Naive thymus-derived CD4-positive, alpha-beta T cell (primary cell): ENCODE data around the gene ART5. TPM values are rescaled to one million over a fixed set of nuclear protein-coding genes. Genes with fewer than 3 reads are reported as not detected.

Experiments
- ATAC-seq: fragments of 150-1000 bp; cut with Tn5 transposase; 2 replicates; pipeline ENCODE4 v1.10.0; 2021; ENCODE audit warnings: mild to moderate bottlenecking, moderate library complexity
- CTCF ChIA-PET: fragments of 350-600 bp; sonication (Branson Sonifier 250); formaldehyde crosslinking; loops from one replicate; lab custom pipeline; 2021; ENCODE audit warnings: antibody characterized with exemption; lab: Charles Lee
- POLR2A ChIA-PET: fragments of 350-600 bp; sonication (Branson Sonifier 250); formaldehyde crosslinking; loops from one replicate; lab custom pipeline; 2021; ENCODE audit warnings: antibody characterized with exemption, inconsistent platforms; lab: Charles Lee
- DNase-seq, 9 donors: peaks; one replicate each; pipeline versions ENCODE4 v3.0.0 to v3.0.0-alpha.2; 2020 to 2022; ENCODE audit warnings: mixed read lengths in 1 of 9
- H3K27ac ChIP-seq: one replicate; pipeline ENCODE4 v1.7.0; 2013; ENCODE audit warnings: mild to moderate bottlenecking, low read depth, low read length, moderate library complexity
- H3K27me3 ChIP-seq, 2 donors: one replicate each; pipeline ENCODE4 v1.7.0; 2013; ENCODE audit warnings: low read length in 2 of 2, mild to moderate bottlenecking in 2 of 2, moderate library complexity in 2 of 2; ENCODE audit not compliant: control insufficient read depth in 2 of 2, insufficient read depth in 2 of 2
- H3K36me3 ChIP-seq, 3 experiments: 1 replicate in 2 of 3; 2 replicates in 1 of 3; pipeline ENCODE4 v1.7.0; 2013; ENCODE audit warnings: low read length in 3 of 3, mild to moderate bottlenecking in 3 of 3, moderate library complexity in 1 of 3; ENCODE audit not compliant: insufficient read depth in 3 of 3, control insufficient read depth in 2 of 3
- H3K4me1 ChIP-seq, 2 donors: one replicate each; pipeline ENCODE4 v1.7.0; 2013; ENCODE audit warnings: low read length in 2 of 2, mild to moderate bottlenecking in 2 of 2, moderate library complexity in 1 of 2; ENCODE audit not compliant: control insufficient read depth in 2 of 2, insufficient read depth in 2 of 2
- H3K4me3 ChIP-seq: 2 replicates; pipeline ENCODE4 v1.7.0; 2013; ENCODE audit warnings: mild to moderate bottlenecking, low read length
- H3K9me3 ChIP-seq, 3 experiments: 1 replicate in 2 of 3; 2 replicates in 1 of 3; pipeline ENCODE4 v1.7.0; 2013; ENCODE audit warnings: low read length in 3 of 3; ENCODE audit not compliant: control insufficient read depth in 2 of 3
- H3K27ac Mint-ChIP-seq, 9 donors: one replicate each; pipeline ENCODE4 v1.8.0; 2020 to 2022; ENCODE audit warnings: mixed read lengths in 9 of 9, mild to moderate bottlenecking in 8 of 9, moderate library complexity in 5 of 9, inconsistent platforms in 2 of 9
- H3K27me3 Mint-ChIP-seq, 5 donors: one replicate each; pipeline ENCODE4 v1.8.0; 2021 to 2022; ENCODE audit warnings: mixed read lengths in 5 of 5, mild to moderate bottlenecking in 1 of 5
- H3K36me3 Mint-ChIP-seq, 5 donors: one replicate each; pipeline ENCODE4 v1.8.0; 2020 to 2022; ENCODE audit warnings: mixed read lengths in 5 of 5, mild to moderate bottlenecking in 3 of 5, inconsistent platforms in 1 of 5
- H3K4me1 Mint-ChIP-seq, 7 donors: one replicate each; pipeline ENCODE4 v1.8.0; 2020 to 2022; ENCODE audit warnings: mixed read lengths in 7 of 7, mild to moderate bottlenecking in 3 of 7, inconsistent platforms in 1 of 7
- H3K4me3 Mint-ChIP-seq, 10 donors: one replicate each; pipeline ENCODE4 v1.8.0; 2020 to 2022; ENCODE audit warnings: mild to moderate bottlenecking in 10 of 10, mixed read lengths in 10 of 10, moderate library complexity in 6 of 10, inconsistent platforms in 2 of 10
- H3K9me3 Mint-ChIP-seq, 11 donors: one replicate each; pipeline ENCODE4 v1.8.0; 2020 to 2022; ENCODE audit warnings: mixed read lengths in 11 of 11, mild to moderate bottlenecking in 4 of 11, inconsistent platforms in 1 of 11, moderate library complexity in 1 of 11
- intact Hi-C, 2 donors: fragments of 100-400 bp; cut with micrococcal nuclease; formaldehyde crosslinking; loops; one replicate each; pipeline ENCODE4 v1.15.1; 2023
- polyA plus RNA-seq, 2 donors: library from polyadenylated mRNA; unstranded; fragments of 300-500 nt; fragmentation: Illumina TruSeq; gene quantifications; one replicate each; pipeline ENCODE4 v1.2.3, GENCODE V29; 2021
- total RNA-seq, 6 experiments: library from RNA in 5 of 6; stranded (reverse) in 5 of 6; gene quantifications; 1 replicate in 5 of 6; 2 replicates in 1 of 6; pipeline ENCODE4 v1.2.3 and lab custom pipeline; 2021 to 2026

Gene ART5
- total and polyA plus RNA-seq, 7 experiments from 2014 or later = not detected

DNA sequence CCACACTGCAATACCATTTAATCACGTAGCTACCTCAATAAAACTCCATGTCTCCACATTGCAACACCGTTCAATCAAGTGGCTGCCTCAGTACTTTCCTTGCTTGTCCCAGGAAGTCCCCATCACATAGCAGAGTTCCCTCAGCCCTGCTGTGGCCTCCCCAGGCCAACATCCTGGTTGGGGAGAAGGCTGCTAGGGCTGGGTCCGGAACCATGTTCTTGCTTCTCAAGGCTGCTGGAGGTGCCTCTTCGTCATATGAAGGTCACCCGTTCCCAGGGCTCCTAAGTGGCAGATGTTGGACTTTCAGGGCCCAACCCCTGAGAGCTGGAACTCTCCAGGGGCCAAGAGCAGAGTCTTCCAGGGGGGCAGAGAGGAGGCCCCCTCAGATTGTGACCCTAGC lies 3.3 kb downstream of the ART5 start:
- H3K4me3 Mint-ChIP-seq = no peak overlapping the region
- H3K9me3 ChIP-seq = no peaks in the 10 kb centered on the region
- H3K9me3 Mint-ChIP-seq = peaks cover 0 to 5% (median 0%) of the 10 kb centered on the region in 11 donors
- POLR2A ChIA-PET = no interaction called here
- no peaks in the 10 kb centered on the region for H3K36me3 Mint-ChIP-seq
- ATAC-seq = no peak
- H3K36me3 ChIP-seq = no peaks in the 10 kb centered on the region
- H3K27me3 ChIP-seq = no peaks in the 10 kb centered on the region
- H3K27ac ChIP-seq = no peak overlapping the region
- peaks cover 0 to 26% (median 11%) of the 10 kb centered on the region in 5 donors for H3K27me3 Mint-ChIP-seq
- H3K4me1 Mint-ChIP-seq = peaks cover 5 to 12% (median 8%) of the 10 kb centered on the region in 7 donors
- intact Hi-C loops = no loop called here
- CTCF ChIA-PET = no interaction called here
- DNase-seq = no peak
- H3K27ac Mint-ChIP-seq = peak overlapping the region in 1 of 9 donors; percentile 44
- H3K4me3 ChIP-seq = no peak overlapping the region
- H3K4me1 ChIP-seq = peaks cover 7 to 11% of the 10 kb centered on the region in 2 donors

DNA sequence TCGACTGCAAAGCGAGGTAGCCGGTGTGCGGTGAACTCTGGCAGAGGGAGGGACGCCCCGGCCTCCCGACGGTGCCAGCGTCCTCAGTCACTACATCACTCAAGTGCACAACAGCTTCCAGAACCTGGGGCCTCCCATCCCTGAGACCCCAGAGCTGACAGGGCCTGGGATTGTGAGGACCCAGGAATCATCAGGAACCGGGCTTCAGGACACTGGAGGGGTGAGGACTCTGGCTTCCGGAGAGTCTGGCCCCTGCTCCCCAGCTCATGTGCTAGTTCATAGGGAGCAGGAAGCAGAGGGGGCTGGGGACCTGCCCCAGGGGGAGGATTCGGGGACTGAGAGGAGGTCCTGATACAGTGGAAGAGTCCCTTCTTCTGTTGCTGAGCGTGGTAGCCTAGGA lies 4.6 kb downstream of the ART5 start:
- H3K27ac ChIP-seq = no peak overlapping the region
- H3K27ac Mint-ChIP-seq = no peak overlapping the region
- H3K4me3 Mint-ChIP-seq = no peak overlapping the region
- H3K4me1 ChIP-seq = peaks cover 0 to under 1% of the 10 kb centered on the region in 2 donors
- no peak for DNase-seq
- POLR2A ChIA-PET = no interaction called here
- no peak overlapping the region for H3K4me3 ChIP-seq
- H3K27me3 ChIP-seq = no peaks in the 10 kb centered on the region
- no peaks in the 10 kb centered on the region for H3K9me3 ChIP-seq
- H3K27me3 Mint-ChIP-seq = peaks cover 0 to 15% (median 10%) of the 10 kb centered on the region in 5 donors
- H3K36me3 ChIP-seq = no peaks in the 10 kb centered on the region
- peaks cover 0 to 5% (median 5%) of the 10 kb centered on the region in 7 donors for H3K4me1 Mint-ChIP-seq
- ATAC-seq = no peak
- H3K9me3 Mint-ChIP-seq = peaks cover 0 to 3% (median 0%) of the 10 kb centered on the region in 11 donors
- intact Hi-C loops = no loop called here
- no peaks in the 10 kb centered on the region for H3K36me3 Mint-ChIP-seq
- CTCF ChIA-PET = no interaction called here

DNA sequence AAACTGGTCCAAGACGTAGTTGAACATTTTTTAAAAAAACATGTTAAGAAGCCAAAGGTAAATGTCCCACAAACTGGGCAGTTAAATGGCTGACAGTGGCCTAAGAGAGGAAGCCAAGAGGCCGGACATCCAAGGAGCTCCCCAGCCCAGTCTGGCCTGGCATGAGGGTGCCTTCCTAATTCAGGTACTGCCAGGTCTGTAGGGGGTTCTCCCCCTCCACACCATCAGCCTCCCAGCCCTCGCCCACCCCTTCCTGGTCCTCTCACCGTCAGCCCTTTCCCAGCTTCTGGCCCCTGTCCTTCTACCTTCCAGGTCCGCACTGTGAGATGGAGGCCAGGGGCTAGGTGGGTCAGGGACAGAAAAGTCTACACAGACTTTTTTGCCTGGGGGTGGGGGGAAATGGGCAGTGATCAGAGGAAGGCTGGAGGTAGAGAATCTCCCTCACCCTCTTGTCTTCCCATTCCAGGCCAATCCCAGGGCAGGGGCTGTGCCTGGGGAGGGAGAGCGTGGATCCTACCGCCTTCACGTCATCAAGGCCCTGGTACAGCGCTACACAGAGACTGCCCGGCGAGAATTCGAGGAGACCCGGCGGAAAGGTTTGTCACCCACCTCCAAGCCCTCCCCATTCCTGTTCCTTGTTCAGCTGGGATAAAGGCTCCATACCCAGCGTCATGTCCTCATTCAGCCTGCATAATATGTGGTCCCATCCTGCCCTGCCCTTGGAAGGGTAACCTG lies 6.0 kb downstream of the ART5 start:
- H3K27ac Mint-ChIP-seq = no peak overlapping the region
- H3K4me1 Mint-ChIP-seq = peaks cover 0 to 2% (median 0%) of the 10 kb centered on the region in 7 donors
- H3K4me3 Mint-ChIP-seq = no peak overlapping the region
- H3K27me3 Mint-ChIP-seq = peaks cover 0 to 9% (median 5%) of the 10 kb centered on the region in 5 donors
- intact Hi-C loops = no loop called here
- peaks cover 0 to 3% (median 0%) of the 10 kb centered on the region in 11 donors for H3K9me3 Mint-ChIP-seq
- H3K9me3 ChIP-seq = no peaks in the 10 kb centered on the region
- CTCF ChIA-PET = no interaction called here
- no peaks in the 10 kb centered on the region for H3K27me3 ChIP-seq
- POLR2A ChIA-PET = no interaction called here
- no peaks in the 10 kb centered on the region for H3K4me1 ChIP-seq
- H3K36me3 ChIP-seq = no peaks in the 10 kb centered on the region
- H3K27ac ChIP-seq = no peak overlapping the region
- no peak overlapping the region for H3K4me3 ChIP-seq
- DNase-seq (no peak), ATAC-seq (no peak)
- H3K36me3 Mint-ChIP-seq = no peaks in the 10 kb centered on the region

DNA sequence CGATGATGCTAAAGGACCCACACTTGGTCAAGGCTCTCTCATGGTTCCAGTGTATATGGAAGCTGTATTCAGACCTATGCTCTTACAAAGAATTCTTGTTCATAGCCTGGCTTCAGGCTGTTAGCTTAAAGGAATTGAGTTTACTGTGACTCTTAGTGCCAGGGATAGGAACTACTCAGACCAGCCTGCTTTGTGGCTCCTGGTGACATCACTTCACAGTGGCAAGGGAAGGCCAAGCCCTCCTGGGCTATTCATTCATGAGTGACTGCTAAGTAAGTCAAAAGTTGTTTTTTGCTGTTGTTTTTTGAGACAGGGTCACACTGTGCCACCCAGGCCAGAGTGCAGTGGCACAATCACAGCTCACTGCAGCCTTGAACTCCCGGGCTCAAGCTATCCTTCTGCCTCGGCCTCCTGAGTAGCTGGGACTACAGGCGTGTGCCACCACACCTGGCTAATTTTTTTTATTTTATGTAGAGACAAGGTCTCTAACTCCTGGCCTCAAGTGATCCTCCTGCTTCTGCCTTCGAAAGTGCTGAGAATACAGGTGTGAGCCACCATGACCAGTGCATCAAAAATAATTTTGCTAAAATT lies 9.6 kb downstream of the ART5 start:
- no peak for DNase-seq
- Histone ChIP-seq H3K4me3 (no peak overlapping the region), H3K27ac (no peak overlapping the region), H3K9me3 (no peaks in the 10 kb centered on the region), H3K36me3 (no peaks in the 10 kb centered on the region), H3K4me1 (no peaks in the 10 kb centered on the region), H3K27me3 (no peaks in the 10 kb centered on the region)
- H3K36me3 Mint-ChIP-seq = peaks cover 0 to 3% (median 0%) of the 10 kb centered on the region in 5 donors
- no peak for ATAC-seq
- H3K9me3 Mint-ChIP-seq = no peaks in the 10 kb centered on the region
- intact Hi-C loops = no loop called here
- POLR2A ChIA-PET = interaction anchor here (0.6 kb wide), 1 partner anchor 46 kb away, joined by 3 read pairs; no protein-coding TSS in a partner anchor
- CTCF ChIA-PET = interaction anchor here (0.7 kb wide), 1 partner anchor 18 kb away, joined by 3 read pairs; no protein-coding TSS in a partner anchor
- H3K27ac Mint-ChIP-seq = no peak overlapping the region
- peaks cover 0 to 6% (median 0%) of the 10 kb centered on the region in 5 donors for H3K27me3 Mint-ChIP-seq
- H3K4me3 Mint-ChIP-seq = no peak overlapping the region
- H3K4me1 Mint-ChIP-seq = peaks cover 0 to 2% (median 0%) of the 10 kb centered on the region in 7 donors

DNA sequence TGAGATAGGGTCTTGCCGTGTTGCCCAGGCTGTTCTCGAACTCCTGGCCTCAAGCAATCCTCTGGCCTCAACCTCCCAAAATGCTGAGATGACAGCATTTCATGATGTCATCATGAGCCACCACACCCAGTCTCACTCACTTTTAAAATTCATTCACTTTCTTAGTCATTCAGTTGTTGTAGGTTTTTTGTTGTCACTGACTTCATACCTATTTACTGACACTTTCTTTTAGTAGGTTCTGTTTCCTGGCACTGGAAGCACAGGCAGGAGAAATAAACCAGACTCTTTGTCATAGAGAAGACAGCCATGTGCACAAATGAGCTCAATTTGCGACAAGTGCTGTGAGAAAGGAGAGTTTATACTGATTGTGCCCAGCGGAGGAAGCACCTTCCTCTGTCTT lies 10.5 kb downstream of the ART5 start:
- ChIA-PET CTCF (no interaction called here), POLR2A (no interaction called here)
- H3K27ac ChIP-seq = no peak overlapping the region
- DNase-seq (no peak), ATAC-seq (no peak)
- no peaks in the 10 kb centered on the region for H3K27me3 ChIP-seq
- H3K4me1 Mint-ChIP-seq = peaks cover 0 to 8% (median 6%) of the 10 kb centered on the region in 7 donors
- no peak overlapping the region for H3K4me3 Mint-ChIP-seq
- H3K36me3 ChIP-seq = no peaks in the 10 kb centered on the region
- H3K9me3 ChIP-seq = no peaks in the 10 kb centered on the region
- intact Hi-C loops = no loop called here
- H3K36me3 Mint-ChIP-seq = peaks cover 0 to 3% (median 0%) of the 10 kb centered on the region in 5 donors
- H3K4me3 ChIP-seq = no peak overlapping the region
- H3K27ac Mint-ChIP-seq = no peak overlapping the region
- no peaks in the 10 kb centered on the region for H3K9me3 Mint-ChIP-seq
- H3K4me1 ChIP-seq = no peaks in the 10 kb centered on the region
- H3K27me3 Mint-ChIP-seq = peaks cover 0 to 3% (median 0%) of the 10 kb centered on the region in 5 donors

DNA sequence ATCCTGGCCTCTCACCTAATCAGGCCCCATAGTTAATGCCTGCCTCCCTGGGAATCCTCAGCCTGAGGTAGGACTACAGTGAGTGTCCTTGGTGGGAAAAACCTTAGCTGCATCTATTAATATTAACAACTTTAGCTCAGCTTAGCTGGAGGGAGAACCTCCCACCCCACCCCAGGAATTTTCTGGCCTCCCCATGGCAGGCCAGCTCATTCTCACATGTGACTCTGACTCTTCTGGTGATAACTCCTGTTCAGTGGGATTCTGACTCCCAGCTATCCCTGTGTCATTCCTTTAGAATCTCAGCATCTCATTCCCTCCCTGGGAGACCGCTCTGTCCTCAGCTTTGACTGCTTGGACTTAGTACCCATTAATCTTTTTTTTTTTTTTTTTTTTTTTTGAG lies 14.5 kb downstream of the ART5 start:
- Mint-ChIP-seq H3K9me3 (no peaks in the 10 kb centered on the region), H3K27ac (no peak overlapping the region), H3K4me1 (peaks cover 0 to 11% (median 6%) of the 10 kb centered on the region in 7 donors), H3K36me3 (peaks cover 0 to 3% (median 0%) of the 10 kb centered on the region in 5 donors), H3K27me3 (no peaks in the 10 kb centered on the region), H3K4me3 (no peak overlapping the region)
- intact Hi-C loops = no loop called here
- no peaks in the 10 kb centered on the region for H3K27me3 ChIP-seq
- ATAC-seq (no peak), DNase-seq (no peak)
- no peak overlapping the region for H3K4me3 ChIP-seq
- ChIA-PET POLR2A (no interaction called here), CTCF (interaction anchor here (1.0 to 1.2 kb wide), 2 partner anchors 13 to 18 kb away, joined by 4 read pairs; no protein-coding TSS in a partner anchor)
- no peaks in the 10 kb centered on the region for H3K9me3 ChIP-seq
- no peaks in the 10 kb centered on the region for H3K4me1 ChIP-seq
- no peaks in the 10 kb centered on the region for H3K36me3 ChIP-seq
- no peak overlapping the region for H3K27ac ChIP-seq
